Left ventricle myocardium inferior (tissue), 1 donor: ENCODE measurements around the gene RASA3. TPM values are rescaled to one million over a fixed set of nuclear protein-coding genes. Genes with fewer than 3 reads are reported as not detected.

ENCODE experiments used
- DNase-seq: peaks from one replicate; pipeline ENCODE4 v3.0.0-alpha.2; 2020
- H3K27ac ChIP-seq: fragments of 200-600 bp; replicated peaks from 2 replicates; pipeline ENCODE4 v1.8.0; 2021
- H3K27me3 ChIP-seq: fragments of 200-600 bp; 2 replicates; pipeline ENCODE4 v1.8.0; 2021; ENCODE audit warnings: low read depth
- H3K36me3 ChIP-seq: fragments of 200-600 bp; 2 replicates; pipeline ENCODE4 v1.8.0; 2021
- H3K4me1 ChIP-seq: fragments of 200-600 bp; 2 replicates; pipeline ENCODE4 v1.8.0; 2021
- H3K4me3 ChIP-seq: fragments of 200-600 bp; 2 replicates; pipeline ENCODE4 v1.8.0; 2021; ENCODE audit warnings: mild to moderate bottlenecking, moderate library complexity
- H3K9me3 ChIP-seq: fragments of 200-600 bp; replicated peaks from 2 replicates; pipeline ENCODE4 v1.8.0; 2021
- CTCF ChIP-seq: fragments of 200-600 bp; IDR thresholded peaks from 2 replicates; pipeline ENCODE4 v1.8.0; 2021; ENCODE audit warnings: antibody characterized with exemption, mild to moderate bottlenecking, borderline replicate concordance
- intact Hi-C: fragments of 100-400 bp; cut with micrococcal nuclease; formaldehyde crosslinking; loops from one replicate; pipeline ENCODE4 v1.11.0; 2022
- total RNA-seq: library from RNA; stranded (reverse); fragmentation: NEBNext Ultra II Directional; extraction: Animal tissue kit (Norgen Biotek cat#: 25700); gene quantifications from one replicate; pipeline ENCODE4 v1.2.1, GENCODE V29; 2021
- donor health status: DM: no; HTN: yes; CAD: no; lungs with severe emphysema.

RASA3 gene
- total RNA-seq, 1 donor from 2014 or later = 9.5 TPM

- intact Hi-C loops = no loop called here
- peak overlapping the region; percentile 93 for H3K27ac ChIP-seq
- H3K9me3 ChIP-seq = no peaks in the 10 kb centered on the region
- no peaks in the 10 kb centered on the region for H3K36me3 ChIP-seq
- no peak overlapping the region for H3K4me3 ChIP-seq
- H3K4me1 ChIP-seq = peaks cover 74% of the 10 kb centered on the region
- DNase-seq = no peak
- no peaks in the 10 kb centered on the region for H3K27me3 ChIP-seq
- no peak for TF ChIP-seq CTCF
Measured at GRCh38 chr13:114062754-114063153, 69.7 kb downstream of the RASA3 start.

- Histone ChIP-seq H3K9me3 (no peaks in the 10 kb centered on the region), H3K4me1 (peaks cover 74% of the 10 kb centered on the region), H3K36me3 (no peaks in the 10 kb centered on the region), H3K27me3 (no peaks in the 10 kb centered on the region), H3K4me3 (no peak overlapping the region), H3K27ac (peak overlapping the region; percentile 93)
- intact Hi-C loops = no loop called here
- TF ChIP-seq CTCF = no peak
- no peak for DNase-seq
Measured at GRCh38 chr13:114062341-114062740, 70.1 kb downstream of the RASA3 start.

DNA sequence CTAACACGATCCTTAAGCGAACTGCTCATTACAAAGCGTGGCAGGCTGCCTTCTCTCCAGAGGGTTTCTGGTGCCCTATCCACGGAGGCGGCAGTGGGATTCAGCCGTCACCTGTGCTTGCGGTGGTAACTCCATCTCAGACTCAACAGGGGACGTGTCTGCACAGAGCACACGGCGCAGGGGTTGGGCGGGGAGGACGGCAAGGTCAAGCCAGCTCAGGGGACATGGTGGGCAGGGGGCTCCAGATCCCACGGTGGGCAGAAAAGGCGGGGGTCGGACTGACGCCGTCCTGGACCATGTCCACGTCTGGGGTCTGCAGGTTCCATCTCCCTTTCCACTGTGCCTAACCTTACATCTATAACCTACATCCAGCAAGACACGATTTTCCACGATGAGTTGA, 70.7 kb downstream of the RASA3 start:
- Histone ChIP-seq H3K36me3 (no peaks in the 10 kb centered on the region), H3K4me1 (peaks cover 76% of the 10 kb centered on the region), H3K27ac (no peak overlapping the region), H3K4me3 (no peak overlapping the region), H3K9me3 (no peaks in the 10 kb centered on the region), H3K27me3 (no peaks in the 10 kb centered on the region)
- intact Hi-C loops = no loop called here
- DNase-seq = no peak
- TF ChIP-seq CTCF = no peak

DNA sequence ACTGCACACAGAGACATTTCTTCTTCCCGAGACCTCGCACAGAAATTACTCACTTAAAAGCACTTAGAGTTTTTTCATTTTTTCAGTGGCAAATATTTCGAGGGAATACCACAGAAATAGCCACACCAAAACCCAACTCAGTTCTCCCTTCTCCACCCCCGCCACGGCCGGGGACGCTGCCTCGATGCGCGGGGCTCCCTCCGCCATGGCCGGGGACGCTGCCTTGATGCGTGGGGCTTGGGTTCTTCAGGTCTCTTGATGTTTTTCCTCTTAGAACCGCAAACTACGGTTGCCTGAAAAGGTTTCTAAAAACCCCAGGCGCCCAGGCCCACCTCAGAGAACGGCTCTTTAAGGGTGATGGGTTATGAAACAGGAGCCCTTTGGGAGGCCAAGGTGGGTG, 71.4 kb downstream of the RASA3 start:
- Histone ChIP-seq H3K4me1 (peaks cover 76% of the 10 kb centered on the region), H3K27ac (peak overlapping the region; percentile 42), H3K9me3 (no peaks in the 10 kb centered on the region), H3K36me3 (no peaks in the 10 kb centered on the region), H3K27me3 (no peaks in the 10 kb centered on the region), H3K4me3 (peak overlapping the region; percentile 23)
- intact Hi-C loops = no loop called here
- TF ChIP-seq CTCF = no peak
- DNase-seq = no peak

DNA sequence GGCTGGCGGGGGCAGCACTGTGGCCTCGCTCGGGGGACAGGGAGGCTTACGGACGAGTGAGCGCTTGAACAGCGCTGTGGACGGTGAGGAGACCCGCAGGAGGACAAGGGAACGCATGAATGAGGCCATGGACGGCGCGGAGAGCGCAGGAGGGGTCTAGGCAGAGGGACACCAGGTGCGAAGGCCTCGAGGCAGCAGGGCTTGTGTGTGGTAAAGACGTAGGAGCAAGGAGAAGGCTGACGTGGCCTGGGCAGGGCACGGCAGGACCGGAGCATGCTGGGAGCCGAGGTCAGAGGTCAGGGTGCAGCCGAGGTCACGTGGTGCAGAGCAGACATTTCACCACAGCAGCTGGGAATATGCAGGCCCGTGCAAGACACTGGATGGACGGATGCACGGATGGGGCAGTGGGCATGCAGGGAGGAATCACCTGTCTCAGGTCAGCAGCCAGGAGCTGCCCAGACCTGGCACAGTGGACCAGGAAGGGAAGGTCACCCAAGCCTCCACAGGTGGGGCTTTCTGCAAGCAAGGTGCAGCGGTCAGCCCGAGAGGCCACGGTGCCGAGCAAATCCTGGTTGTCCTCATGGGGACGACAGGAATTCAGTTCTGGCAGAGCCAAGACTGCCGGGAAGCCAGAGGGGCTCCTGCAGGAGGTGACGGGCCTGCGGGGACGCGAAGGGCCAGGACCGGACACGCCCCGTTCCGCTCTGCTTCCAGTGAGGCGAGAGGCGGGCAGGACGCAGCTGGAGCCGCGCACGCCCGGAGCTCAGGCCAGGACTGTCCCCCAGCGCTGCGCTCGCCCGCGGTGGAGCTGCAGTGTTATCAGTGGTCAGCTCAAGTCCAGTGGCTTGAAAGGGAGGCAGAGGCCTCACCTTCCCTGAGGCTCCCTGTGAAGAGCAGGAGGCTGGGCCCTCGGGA, 72.2 kb downstream of the RASA3 start:
- Histone ChIP-seq H3K36me3 (no peaks in the 10 kb centered on the region), H3K4me1 (peaks cover 67% of the 10 kb centered on the region), H3K27me3 (no peaks in the 10 kb centered on the region), H3K4me3 (peak overlapping the region; percentile 23), H3K27ac (peak overlapping the region; percentile 42), H3K9me3 (no peaks in the 10 kb centered on the region)
- no peak for TF ChIP-seq CTCF
- intact Hi-C loops = no loop called here
- DNase-seq = peak; percentile 69
